ENCODE results near the gene BCL2.
A peak's percentile ranks its signal among the peaks of the same experiment; 100 is the strongest.

BCL2 gene

DNA sequence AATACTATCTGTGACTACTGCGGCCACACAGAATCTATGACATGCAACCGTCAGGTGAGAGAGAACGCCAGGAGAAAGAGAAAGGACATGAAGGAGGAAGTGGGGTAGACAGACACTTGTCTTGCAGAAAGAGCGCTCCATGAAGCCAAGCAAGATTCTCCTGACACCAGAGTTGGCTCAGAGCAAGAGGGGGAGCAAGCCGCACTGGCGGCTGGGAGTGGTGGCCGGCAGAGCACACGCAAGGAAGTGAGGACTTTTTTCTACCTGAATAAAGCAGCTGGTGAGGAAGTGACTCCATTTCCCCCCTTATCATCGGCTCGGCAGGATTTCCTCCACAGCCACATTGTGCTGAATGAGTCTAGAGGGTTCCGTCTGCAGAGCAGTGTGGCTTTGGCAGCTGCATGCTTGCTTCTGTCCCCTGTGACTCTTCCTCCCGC, 181.6 kb downstream of the BCL2 start:
- DNase-seq (ENCODE audit: low read depth) = no peak
- TF ChIP-seq, protein P1, sequence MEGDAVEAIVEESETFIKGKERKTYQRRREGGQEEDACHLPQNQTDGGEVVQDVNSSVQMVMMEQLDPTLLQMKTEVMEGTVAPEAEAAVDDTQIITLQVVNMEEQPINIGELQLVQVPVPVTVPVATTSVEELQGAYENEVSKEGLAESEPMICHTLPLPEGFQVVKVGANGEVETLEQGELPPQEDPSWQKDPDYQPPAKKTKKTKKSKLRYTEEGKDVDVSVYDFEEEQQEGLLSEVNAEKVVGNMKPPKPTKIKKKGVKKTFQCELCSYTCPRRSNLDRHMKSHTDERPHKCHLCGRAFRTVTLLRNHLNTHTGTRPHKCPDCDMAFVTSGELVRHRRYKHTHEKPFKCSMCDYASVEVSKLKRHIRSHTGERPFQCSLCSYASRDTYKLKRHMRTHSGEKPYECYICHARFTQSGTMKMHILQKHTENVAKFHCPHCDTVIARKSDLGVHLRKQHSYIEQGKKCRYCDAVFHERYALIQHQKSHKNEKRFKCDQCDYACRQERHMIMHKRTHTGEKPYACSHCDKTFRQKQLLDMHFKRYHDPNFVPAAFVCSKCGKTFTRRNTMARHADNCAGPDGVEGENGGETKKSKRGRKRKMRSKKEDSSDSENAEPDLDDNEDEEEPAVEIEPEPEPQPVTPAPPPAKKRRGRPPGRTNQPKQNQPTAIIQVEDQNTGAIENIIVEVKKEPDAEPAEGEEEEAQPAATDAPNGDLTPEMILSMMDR (IDR thresholded peaks at IDR 0.05; ENCODE audit: low read depth, low read length, missing control alignments) = no peak

DNA sequence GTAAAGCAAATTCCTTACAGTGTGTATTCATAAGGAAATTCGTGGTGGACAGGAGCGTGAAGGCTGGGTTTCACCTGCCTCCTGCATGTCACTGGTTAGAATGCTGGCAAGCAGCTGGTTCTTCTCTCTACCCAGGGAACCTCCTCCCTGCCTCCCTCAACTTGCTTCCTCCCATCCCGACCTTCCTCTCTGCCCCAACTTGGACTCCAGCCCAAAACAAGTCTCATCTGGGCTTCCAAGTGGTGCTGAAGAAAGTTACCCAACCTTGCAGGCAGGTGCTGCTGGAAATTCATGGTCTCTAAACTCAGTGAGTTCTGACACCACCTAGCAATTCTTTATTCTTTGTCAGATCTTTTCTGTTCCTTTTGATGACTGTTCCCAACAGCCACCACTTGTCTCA, 184.5 kb downstream of the BCL2 start:
- no peak overlapping the region for H3K4me3 ChIP-seq (ENCODE audit: low read depth, low read length)
- DNase-seq (ENCODE audit: low read depth) = no peak
- TF ChIP-seq, protein P1 (IDR thresholded peaks at IDR 0.05; ENCODE audit: low read depth, low read length, missing control alignments) = no peak

More for the DNA sequence above, 181.6 kb downstream of the BCL2 start:
- peak overlapping the region; percentile 56 for H3K4me3 ChIP-seq (ENCODE audit: low read depth, low read length)

DNA sequence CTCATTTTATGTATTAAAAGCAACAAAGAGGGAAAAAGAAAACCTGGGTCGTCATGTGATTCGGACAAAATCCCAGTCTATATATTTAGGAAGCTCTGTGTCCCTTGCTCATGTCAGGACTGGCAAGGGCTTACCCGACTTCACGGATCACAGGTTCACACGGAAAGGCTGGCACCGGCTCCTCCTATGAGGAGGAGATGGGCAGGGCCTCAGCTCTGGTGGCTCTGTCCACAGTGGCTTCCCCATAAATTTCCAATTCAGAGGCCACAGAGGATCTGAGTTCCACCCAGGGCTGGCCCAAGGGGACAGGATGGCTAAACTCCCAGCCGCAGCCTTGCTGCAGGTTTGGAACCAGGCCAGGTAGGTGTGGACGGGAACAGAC, 186.8 kb downstream of the BCL2 start:
- H3K4me3 ChIP-seq (ENCODE audit: low read depth, low read length) = no peak overlapping the region
- TF ChIP-seq, protein P1 (IDR thresholded peaks at IDR 0.05; ENCODE audit: low read depth, low read length, missing control alignments) = no peak
- DNase-seq (ENCODE audit: low read depth) = no peak

DNA sequence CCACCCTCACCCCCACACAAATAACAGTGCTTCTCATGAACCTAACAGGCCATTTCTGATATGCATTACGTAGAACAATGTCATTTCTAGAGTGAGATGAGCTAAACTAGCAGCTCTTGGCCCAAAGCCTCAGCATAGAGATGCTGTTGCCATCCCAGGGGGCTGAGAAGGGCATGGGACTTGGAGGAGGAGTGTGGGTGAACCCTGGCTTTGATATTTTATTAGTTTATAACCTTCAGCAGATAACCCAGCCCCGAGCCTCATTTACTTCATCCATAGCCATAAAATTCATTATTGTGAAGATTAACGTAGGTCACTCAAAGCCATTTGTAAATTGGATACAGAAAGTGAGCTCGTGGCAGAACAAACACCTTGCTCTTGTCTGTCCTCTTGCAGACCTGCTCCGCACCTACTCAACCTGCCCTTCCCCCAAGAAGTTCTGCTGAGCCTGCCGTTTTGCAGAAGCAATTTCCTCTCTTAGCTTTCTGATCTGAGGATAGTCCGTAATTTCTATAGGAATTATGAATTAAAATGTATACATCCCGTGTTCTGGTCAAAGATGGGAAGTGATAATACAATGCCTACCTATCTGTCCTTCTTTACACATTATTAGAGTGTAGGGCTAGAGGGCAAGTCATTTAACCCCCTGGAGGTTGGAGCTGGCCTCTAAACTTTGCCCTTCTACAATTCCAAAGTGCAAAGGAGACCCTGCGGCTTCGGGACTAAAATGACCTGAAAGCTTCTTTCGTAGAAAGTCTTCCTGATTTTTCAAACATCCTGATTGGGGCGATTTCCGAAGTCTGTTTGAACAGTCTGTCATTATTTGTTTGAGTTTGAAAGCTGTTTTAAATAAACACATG, 187.4 kb downstream of the BCL2 start:
- DNase-seq (ENCODE audit: low read depth) = no peak
- H3K4me3 ChIP-seq (ENCODE audit: low read depth, low read length) = no peak overlapping the region
- TF ChIP-seq, protein P1 (IDR thresholded peaks at IDR 0.05; ENCODE audit: low read depth, low read length, missing control alignments) = no peak

DNA sequence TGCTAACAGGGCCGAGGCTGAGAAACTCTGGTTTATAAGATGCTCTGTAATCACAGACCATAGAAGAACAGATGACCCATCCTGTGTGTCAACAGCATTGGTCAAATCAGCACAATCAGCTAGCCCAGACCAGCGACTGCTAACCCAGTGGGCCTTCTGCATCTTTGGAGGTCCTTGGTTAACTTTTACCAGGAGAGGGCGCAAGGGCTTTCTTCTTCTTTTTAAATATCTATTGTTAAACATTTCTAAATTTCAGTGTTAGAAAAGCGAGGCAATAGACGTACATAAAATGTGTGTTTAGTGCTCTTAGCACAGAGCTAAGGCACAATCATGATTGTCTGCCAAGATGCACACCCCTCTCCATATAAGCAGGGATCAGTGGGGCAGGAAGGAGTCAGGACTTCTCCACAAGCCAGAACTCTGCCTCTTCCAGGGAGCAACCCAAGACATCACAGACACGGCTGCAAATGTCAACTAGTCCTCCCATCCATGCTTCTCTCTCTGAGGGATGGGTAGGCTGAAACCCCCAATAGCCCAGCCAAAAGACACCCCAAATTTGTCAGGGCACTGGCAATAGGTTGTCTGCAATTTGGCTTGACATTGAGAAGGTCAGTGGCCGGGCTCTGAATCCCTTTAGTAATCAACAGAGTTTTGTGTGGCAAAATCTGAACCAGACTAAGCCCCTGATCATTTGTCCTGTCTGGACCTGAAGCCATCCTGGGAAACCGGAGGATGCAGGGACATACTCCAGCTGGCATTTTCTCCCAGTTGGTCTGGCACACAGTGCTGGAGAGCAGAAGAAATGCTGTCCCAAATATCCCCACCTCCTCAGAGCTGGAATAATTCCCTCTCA, 188.2 kb downstream of the BCL2 start:
- TF ChIP-seq, protein P1 (IDR thresholded peaks at IDR 0.05; ENCODE audit: low read depth, low read length, missing control alignments) = peak; percentile 63
- DNase-seq (ENCODE audit: low read depth) = no peak
- H3K4me3 ChIP-seq (ENCODE audit: low read depth, low read length) = no peak overlapping the region

DNA sequence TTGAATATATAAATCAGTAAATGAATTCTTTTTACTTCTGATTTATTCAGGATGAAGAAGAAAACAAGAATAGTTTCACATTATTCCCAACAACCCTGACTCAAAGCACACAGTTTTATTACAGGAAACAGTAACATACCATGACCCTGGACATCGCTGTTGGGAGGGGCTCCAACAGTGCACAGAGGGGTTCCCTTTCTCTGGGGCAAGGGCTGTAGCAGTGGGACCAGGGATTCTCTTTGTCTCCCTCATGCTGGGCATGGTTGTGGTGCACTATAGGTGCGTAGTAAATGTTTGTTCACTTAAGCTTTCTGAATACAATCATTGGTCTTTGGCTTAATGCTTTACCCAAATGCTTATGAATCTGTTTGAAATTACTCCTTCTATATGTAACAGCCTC, 189.4 kb downstream of the BCL2 start:
- no peak for DNase-seq (ENCODE audit: low read depth)
- no peak overlapping the region for H3K4me3 ChIP-seq (ENCODE audit: low read depth, low read length)
- TF ChIP-seq, protein P1 (IDR thresholded peaks at IDR 0.05; ENCODE audit: low read depth, low read length, missing control alignments) = no peak

Data from GM12864 (cell line).